Measurements from ENCODE around the gene ZIC5.
A peak's percentile ranks its signal among the peaks of the same experiment; 100 is the strongest.

Gene ZIC5

GRCh38 chr13:99987154-99988019, 15.8 kb upstream of the ZIC5 start:
- no peak for DNase-seq

- DNase-seq = no peak
Observed at GRCh38 chr13:99986741-99987140, 15.2 kb upstream of the ZIC5 start.

- DNase-seq = no peak
Observed at GRCh38 chr13:99985886-99986527, 14.4 kb upstream of the ZIC5 start.

DNA sequence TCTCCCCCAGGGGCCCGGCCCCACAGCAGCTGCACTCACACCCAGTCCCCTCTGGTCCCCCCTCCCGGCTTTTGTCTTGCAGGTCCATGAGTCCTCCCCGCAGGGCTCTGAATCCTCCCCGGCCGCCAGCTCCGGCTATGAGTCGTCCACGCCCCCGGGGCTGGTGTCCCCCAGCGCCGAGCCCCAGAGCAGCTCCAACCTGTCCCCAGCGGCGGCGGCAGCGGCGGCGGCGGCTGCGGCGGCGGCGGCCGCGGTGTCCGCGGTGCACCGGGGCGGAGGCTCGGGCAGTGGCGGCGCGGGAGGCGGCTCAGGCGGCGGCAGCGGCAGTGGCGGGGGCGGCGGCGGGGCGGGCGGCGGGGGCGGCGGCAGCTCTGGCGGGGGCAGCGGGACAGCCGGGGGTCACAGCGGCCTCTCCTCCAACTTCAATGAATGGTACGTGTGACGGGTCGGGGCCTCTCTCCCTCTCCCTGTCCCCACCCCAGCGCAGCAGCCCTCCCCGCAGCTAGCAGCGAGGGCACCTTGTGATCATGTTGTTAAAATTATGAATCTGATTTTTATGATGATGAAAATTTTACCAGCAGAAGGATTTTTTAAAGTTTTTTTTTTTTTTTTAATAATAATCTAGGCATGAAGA, 13.8 kb upstream of the ZIC5 start:
- DNase-seq = no peak

DNA sequence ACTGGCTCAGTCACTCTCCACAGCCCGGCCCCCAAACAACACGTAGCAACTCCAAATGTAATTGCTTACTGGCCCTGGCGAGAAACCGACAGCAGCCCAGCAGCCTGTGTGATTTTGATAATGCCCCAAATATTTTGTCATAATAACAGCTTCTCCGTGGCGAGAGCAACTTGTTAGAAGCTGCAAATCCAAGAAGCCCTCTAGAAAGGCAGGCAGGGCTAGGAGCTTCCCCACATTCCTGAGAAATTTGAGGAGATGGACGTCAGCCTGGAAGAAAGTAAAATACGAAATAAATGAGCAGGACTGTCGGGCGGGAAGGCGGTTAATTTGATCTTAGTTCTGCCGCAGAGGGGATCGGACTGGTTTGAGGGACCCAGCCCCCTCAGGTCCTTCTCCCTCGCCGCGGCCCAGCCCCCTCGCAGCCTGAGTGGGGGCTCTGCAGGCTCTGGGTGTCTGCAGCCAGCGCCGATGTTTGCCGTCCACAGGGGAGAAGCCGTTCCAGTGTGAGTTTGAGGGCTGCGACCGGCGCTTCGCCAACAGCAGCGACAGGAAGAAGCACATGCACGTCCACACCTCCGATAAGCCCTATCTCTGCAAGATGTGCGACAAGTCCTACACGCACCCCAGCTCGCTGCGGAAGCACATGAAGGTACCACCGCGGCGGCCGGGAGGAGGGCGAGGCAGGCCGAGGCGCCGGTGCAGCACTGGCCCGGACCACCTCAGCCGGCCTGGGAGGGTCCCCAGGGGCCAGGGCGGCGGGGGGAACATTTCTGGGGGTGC, 13.1 kb upstream of the ZIC5 start:
- DNase-seq = no peak

DNA sequence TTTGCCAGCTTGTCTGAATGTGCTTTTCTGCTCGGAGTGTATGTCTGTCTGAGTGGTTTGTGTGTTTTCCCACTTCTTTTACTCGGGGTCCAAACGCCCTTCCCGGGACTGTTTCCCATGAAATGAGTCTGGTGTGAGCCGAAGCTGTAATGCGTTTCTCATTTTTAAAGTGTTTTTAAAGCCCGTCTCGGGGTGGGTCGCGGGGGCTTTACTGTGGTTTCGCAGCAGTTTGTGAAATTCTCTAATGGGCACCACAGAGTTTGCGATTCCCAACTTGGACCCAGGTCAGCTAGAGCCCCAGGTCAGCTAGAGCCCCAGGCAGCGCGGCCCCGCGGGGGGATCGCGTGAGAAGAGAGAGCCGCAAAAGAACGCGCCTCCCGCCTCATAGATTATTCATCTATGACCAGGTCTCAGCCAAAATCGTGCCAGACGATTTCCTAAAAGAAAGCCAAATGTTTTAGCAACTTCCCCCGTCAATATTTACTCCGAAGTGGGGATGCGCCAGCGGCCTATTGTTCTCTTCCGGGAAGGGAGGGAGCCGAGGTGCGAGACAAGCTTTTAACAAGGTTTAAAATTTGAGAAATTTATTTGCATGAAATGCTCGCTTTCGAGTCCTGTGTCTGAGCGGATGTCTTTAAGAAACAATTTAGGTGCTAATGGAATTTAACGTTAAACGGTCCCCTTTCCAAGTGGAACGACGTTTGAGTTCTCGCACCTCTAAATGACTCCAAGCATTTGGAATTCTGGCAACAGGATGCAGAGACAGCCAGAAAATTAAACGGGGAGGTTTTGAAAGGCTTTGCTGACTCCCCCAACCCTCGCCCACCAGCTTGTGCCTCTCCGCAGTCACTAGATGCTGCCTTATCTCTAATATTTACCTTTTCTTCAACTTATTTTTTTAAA, 12.2 kb upstream of the ZIC5 start:
- DNase-seq = no peak

DNA sequence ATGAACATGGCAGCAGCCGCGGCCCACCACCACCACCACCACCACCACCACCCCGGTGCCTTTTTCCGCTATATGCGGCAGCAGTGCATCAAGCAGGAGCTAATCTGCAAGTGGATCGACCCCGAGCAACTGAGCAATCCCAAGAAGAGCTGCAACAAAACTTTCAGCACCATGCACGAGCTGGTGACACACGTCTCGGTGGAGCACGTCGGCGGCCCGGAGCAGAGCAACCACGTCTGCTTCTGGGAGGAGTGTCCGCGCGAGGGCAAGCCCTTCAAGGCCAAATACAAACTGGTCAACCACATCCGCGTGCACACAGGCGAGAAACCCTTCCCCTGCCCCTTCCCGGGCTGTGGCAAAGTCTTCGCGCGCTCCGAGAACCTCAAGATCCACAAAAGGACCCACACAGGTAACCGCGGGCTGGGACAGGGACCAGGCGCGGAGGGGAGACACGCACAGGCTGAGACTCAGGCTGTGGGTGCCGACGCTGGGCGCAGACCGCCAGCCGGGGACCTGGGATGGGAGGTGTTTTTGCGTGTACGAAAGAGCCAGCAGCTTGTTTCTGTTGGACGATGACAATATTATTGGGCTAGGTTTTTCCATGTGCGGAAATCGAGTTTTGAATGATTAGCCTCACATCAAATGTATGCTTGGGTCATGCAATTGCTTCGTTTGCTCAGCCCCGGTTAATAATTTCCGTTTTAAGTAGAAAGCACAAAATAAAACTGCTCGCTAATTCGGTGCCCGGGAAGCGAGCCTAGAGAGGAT, 11.3 kb upstream of the ZIC5 start:
- DNase-seq = no peak

GRCh38 chr13:99982036-99982730, 10.6 kb upstream of the ZIC5 start:
- no peak for DNase-seq

DNA sequence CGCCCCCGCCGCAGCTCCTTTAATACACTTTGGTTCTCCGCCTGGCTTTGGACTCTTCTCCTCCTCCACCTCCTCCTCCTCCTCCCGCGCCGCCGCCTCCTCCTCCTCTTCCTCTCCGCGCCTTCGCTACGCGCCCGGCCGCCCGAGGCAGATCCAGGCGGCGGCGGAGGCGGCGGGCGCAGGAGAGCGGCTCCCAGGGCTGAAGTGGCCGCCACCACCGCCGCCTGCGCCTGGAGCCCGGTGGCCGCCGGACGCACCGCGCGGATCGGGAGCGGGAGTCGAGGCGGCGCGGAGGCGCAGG, 10.1 kb upstream of the ZIC5 start, which contains the start of gene ZIC2:
Gene ZIC2, plus strand, starts transcription at position 50 of the 301 bp plus-strand sequence. CDS start 281 bp downstream, outside the sequence.
- no peak for DNase-seq

DNA sequence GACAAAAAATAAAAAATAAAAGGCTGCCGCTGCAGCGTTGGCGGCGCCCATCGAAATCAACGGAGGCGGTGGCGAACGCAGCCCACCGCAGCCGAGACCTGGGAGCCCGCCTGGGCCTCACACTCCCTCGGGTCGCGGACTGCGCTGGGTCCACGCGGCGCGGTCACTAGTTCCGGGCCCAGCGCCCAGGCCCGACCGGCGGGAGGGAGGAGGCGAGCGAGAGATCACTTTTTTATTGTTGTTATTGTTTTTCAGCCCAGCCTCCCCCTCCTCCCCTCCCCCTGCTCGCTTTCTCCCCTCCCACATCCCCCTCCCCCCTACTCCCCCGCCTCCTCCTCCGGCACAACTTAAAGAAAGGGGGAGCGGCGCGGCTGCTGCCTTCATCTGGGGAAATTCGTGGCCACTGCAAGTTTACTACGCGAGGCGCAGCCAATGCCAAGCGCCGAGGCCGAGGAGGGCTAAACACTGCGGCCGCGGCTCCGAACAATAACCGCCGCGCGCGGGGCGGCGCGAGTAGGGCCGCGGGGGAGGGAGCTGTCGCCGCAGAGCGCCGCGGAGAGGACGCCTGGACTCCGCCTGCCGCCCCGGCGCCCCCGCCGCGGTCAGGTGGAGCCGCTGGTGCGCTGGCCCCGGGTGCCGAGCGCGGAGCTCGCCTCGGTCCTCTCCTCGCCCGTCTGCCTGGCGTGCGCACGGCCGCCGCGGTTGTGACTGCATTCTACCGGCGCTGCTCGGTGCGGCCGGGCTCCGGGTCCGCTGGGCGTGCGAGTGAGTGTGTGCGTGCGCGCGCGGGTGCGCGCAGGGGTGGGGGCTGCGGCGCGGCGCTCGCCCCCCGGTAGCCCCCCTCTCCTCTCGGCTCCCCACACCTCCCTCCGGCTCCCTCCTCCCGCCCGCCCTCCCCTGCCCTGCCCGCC, 9.5 kb upstream of the ZIC5 start:
- DNase-seq = no peak

- peak; percentile 48 for DNase-seq
Observed at GRCh38 chr13:99980201-99980823, 8.7 kb upstream of the ZIC5 start.

DNA sequence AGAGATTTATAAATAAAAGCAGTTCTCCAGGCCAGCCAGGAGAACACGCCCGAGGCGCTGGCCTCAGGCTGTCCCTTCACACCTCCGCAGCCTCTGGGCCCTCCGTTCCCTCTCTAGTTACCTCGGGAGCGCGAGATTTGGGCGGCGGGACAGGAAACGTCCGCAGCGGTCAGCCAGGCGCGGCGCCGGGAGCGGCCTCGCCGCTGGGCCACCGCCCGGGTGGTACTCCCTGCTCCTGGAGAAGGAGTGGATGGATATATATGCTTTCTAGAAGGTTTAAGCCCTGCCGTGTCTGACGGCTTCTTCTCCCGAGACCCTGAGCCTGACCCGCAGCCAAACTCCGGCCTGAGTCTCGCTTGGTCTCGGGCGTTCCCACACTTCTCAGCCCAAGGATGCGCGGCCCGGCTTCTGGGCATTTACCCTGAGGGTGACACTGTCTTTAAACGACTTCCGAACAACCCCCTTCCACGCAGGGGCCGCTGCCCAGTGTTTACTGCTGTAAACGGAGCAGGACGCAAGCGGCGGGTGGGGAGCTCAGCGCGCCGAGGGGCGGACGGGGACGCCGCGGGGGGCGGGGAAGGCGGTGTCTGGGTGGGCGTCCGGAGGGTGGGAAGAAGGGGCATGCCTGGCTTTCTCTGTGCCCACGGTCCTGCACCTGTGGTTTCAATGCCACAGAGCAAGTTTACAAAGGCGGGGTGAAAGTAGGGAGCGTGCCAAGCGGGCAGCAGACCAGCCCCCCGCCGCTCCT, 8.1 kb upstream of the ZIC5 start:
- no peak for DNase-seq

- DNase-seq = no peak
Observed at GRCh38 chr13:99978799-99979452, 7.4 kb upstream of the ZIC5 start.

DNA sequence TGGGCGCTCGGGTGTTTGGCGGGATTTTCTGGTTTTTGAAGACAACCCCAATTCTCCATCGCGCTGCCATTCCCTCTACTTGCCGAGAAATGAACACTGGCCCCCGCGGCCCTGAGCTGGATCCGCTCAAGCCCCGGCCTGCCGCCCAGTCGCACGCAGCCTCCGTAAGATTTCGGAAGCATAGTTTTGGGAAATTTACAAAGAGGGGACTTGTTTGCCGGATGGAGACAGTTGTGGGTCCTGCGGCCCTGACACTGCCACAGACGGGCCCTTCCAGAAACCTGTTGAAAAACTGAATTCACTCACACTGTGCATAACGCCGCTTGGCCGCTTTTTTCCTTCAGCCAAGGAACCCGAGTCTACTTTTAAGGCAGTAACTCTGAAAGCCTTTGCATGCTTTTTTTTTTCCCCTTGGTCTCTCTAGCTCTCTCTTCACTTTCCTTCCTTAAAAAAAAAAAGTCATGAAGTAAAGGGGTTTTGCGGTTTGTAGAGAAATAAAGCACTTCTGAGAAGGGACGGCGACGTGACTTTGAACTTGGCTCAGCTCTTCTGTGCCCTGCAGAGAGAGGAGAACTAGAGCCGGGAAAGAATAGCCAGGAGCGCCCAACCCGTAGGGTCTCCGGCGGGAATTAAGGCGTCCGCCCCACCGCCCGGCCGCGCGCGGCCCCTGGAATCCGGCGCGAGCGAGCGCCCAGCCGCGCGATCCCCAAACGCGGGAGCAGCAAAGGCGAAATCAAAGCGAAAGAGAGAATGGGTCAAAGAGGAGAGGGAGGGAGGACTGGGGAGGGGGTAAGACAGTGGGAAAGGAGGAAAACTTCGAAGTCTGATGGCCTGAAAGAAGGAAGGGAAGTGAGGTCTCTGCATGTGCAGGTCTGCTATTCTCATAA, 6.6 kb upstream of the ZIC5 start:
- no peak for DNase-seq

DNA sequence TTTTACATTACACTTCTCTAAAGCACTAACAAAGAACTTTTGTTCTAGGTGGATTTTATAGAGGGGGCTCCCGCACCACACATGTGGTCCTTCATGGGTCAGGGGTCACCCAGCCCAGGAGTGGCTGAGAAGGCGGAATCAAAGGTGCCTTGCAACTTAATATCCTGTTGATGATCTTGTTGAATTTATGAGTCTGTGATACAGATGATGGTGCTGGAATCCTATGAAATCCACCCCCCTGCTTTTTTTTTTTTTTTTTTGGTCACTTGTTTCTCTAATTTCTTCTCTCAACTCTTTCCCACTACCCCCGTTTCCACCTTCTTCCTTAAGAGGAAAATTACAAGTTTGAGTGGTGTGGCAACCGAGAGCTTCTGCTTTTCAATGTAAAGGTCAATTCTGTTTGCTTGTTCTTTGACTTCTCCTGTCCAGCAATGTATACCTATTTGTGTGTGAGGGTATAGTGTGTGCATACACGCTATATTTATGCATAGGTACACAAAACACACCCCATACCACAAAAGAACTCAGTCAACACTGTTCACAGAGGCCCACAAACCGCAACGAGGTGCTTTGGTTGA, 5.9 kb upstream of the ZIC5 start:
- no peak for DNase-seq

GRCh38 chr13:99976575-99976974, 5.0 kb upstream of the ZIC5 start:
- DNase-seq = no peak

Measured in fibroblast of skin of abdomen (primary cell).